CD14-positive monocyte (primary cell): Measurements from ENCODE around the gene UPK1A. TPM values are rescaled to one million over a fixed set of nuclear protein-coding genes. Genes with fewer than 3 reads are reported as not detected.

Experiments
- DNase-seq, 3 donors: peaks; one replicate each; pipeline ENCODE4 v3.0.0-alpha.2; 2011 to 2022
- H2AFZ ChIP-seq: 2 replicates; pipeline ENCODE4 v1.6.0; 2012; ENCODE audit warnings: mild to moderate bottlenecking, low read depth, low read length, inconsistent platforms; ENCODE audit not compliant: insufficient read depth, poor library complexity, severe bottlenecking
- H3K27ac ChIP-seq, 2 donors: 1 replicate in 1 of 2; 2 replicates in 1 of 2; pipeline ENCODE4 v1.5.1; 2012 to 2013; ENCODE audit warnings: low read length in 2 of 2, control low read depth in 1 of 2, inconsistent platforms in 1 of 2, low read depth in 1 of 2, mild to moderate bottlenecking in 1 of 2
- H3K27me3 ChIP-seq, 2 donors: one replicate each; pipeline versions ENCODE4 v1.6.0 to v1.6.1; 2011 to 2013; ENCODE audit warnings: low read length in 2 of 2; ENCODE audit not compliant: control insufficient read depth in 2 of 2, insufficient read depth in 2 of 2
- H3K36me3 ChIP-seq, 2 donors: replicated peaks in 1 of 2; 1 replicate in 1 of 2; 2 replicates in 1 of 2; pipeline versions ENCODE4 v1.5.1 to v1.6.1; 2012 to 2013; ENCODE audit warnings: low read length in 2 of 2, control low read depth in 1 of 2, inconsistent platforms in 1 of 2, mild to moderate bottlenecking in 1 of 2; ENCODE audit not compliant: insufficient read depth in 2 of 2, control insufficient read depth in 1 of 2
- H3K4me1 ChIP-seq, 2 donors: 1 replicate in 1 of 2; 2 replicates in 1 of 2; pipeline versions ENCODE4 v1.5.1 to v1.6.1; 2012 to 2013; ENCODE audit warnings: low read length in 2 of 2, control low read depth in 1 of 2, inconsistent platforms in 1 of 2, mild to moderate bottlenecking in 1 of 2, moderate library complexity in 1 of 2; ENCODE audit not compliant: insufficient read depth in 2 of 2, control insufficient read depth in 1 of 2
- H3K4me2 ChIP-seq: replicated peaks from 2 replicates; pipeline ENCODE3; 2012; ENCODE audit warnings: low read length, moderate library complexity, mild to moderate bottlenecking; ENCODE audit not compliant: poor library complexity, severe bottlenecking; ENCODE audit errors: extremely low read depth
- H3K4me3 ChIP-seq, 3 experiments: fragments of 200-600 bp in 1 of 3; sonication (generic) in 1 of 3; replicated peaks in 1 of 3; 1 replicate in 2 of 3; 2 replicates in 1 of 3; pipeline ENCODE4 v1.5.1; 2011 to 2013; ENCODE audit warnings: low read length in 3 of 3, mild to moderate bottlenecking in 3 of 3, control low read depth in 2 of 3, low read depth in 2 of 3, inconsistent platforms in 1 of 3, moderate library complexity in 1 of 3
- H3K79me2 ChIP-seq: 2 replicates; pipeline ENCODE4 v1.6.0; 2012; ENCODE audit warnings: mild to moderate bottlenecking, control low read depth, inconsistent platforms, low read length, moderate library complexity; ENCODE audit not compliant: insufficient read depth
- H3K9ac ChIP-seq: 2 replicates; pipeline ENCODE4 v1.6.0; 2017; ENCODE audit warnings: low read length, mild to moderate bottlenecking; ENCODE audit not compliant: insufficient read depth, poor library complexity, severe bottlenecking
- H3K9me3 ChIP-seq, 2 donors: replicated peaks in 1 of 2; 1 replicate in 1 of 2; 2 replicates in 1 of 2; pipeline versions ENCODE4 v1.5.1 to v1.6.1; 2012 to 2013; ENCODE audit warnings: low read length in 2 of 2, control low read depth in 1 of 2; ENCODE audit not compliant: control insufficient read depth in 1 of 2, insufficient read depth in 1 of 2
- H4K20me1 ChIP-seq: 2 replicates; pipeline ENCODE4 v1.6.0; 2012; ENCODE audit warnings: mild to moderate bottlenecking, low read length, control low read depth, moderate library complexity; ENCODE audit not compliant: insufficient read depth
- H3K27ac Mint-ChIP-seq, 7 donors: one replicate each; pipeline ENCODE4 v1.8.0; 2020; ENCODE audit warnings: mild to moderate bottlenecking in 7 of 7, mixed read lengths in 7 of 7, moderate library complexity in 6 of 7, inconsistent platforms in 2 of 7
- H3K27me3 Mint-ChIP-seq, 3 donors: one replicate each; pipeline ENCODE4 v1.8.0; 2021 to 2022; ENCODE audit warnings: low read depth in 3 of 3, mild to moderate bottlenecking in 3 of 3, mixed read lengths in 3 of 3, moderate library complexity in 3 of 3, inconsistent platforms in 1 of 3
- H3K36me3 Mint-ChIP-seq, 2 donors: one replicate each; pipeline ENCODE4 v1.8.0; 2020; ENCODE audit warnings: mixed read lengths in 2 of 2, inconsistent platforms in 1 of 2, mild to moderate bottlenecking in 1 of 2
- H3K4me1 Mint-ChIP-seq: one replicate; pipeline ENCODE4 v1.8.0; 2020; ENCODE audit warnings: mild to moderate bottlenecking, mixed read lengths
- H3K4me3 Mint-ChIP-seq, 2 donors: one replicate each; pipeline ENCODE4 v1.8.0; 2020; ENCODE audit warnings: mild to moderate bottlenecking in 2 of 2, mixed read lengths in 2 of 2, moderate library complexity in 1 of 2
- H3K9me3 Mint-ChIP-seq, 7 donors: one replicate each; pipeline ENCODE4 v1.8.0; 2020 to 2022; ENCODE audit warnings: mixed read lengths in 7 of 7, mild to moderate bottlenecking in 6 of 7, moderate library complexity in 6 of 7, inconsistent platforms in 2 of 7
- WGBS: methylation state at CpG from one replicate; pipeline ENCODE4 v1.1.5; 2013; ENCODE audit warnings: missing lambda C conversion rate; ENCODE audit not compliant: insufficient coverage; 5-methylcytosine and 5-hydroxymethylcytosine counted together
- intact Hi-C, 2 donors: fragments of 100-400 bp; cut with micrococcal nuclease; formaldehyde crosslinking; loops; one replicate each; pipeline versions ENCODE4 v1.15.0 to v1.15.1; 2023
- polyA plus RNA-seq, 3 donors: library from polyadenylated mRNA; depleted of rRNA in 1 of 3; unstranded in 2 of 3; stranded (reverse) in 1 of 3; fragments of 300-500 nt in 2 of 3; fragments of >200 nt in 1 of 3; fragmentation: Illumina TruSeq in 2 of 3; gene quantifications; 1 replicate in 2 of 3; 2 replicates in 1 of 3; pipeline ENCODE4 v1.2.3, GENCODE V29; 2012 to 2021
- TF ChIP-seq, protein P1 (sequence below): fragments of 200-600 bp; IDR thresholded peaks from one replicate; pipeline ENCODE4 v1.8.0; 2022; ENCODE audit warnings: antibody characterized with exemption, mild to moderate bottlenecking

Gene UPK1A
- polyA plus RNA-seq, 3 donors, result not detected

DNA sequence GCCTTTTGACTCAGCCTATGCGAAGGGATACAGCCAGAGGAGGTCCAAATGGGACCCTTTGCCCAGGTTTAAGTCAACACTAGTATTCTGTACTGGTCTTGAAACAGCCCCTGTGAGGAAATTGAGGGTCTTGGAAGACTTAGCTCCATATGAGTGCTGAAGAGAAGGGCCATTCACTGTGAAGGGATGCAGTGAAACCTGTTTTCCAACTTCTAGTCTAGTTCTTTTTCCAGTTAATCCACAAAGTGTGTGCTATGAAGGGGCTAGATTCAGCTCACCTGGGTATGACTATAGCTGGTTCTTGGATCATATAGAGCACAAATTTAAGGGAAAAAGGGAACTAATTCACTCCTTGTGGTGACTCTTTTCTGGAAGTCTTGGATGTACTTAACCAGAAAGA is 42.1 kb downstream of the UPK1A start:
- Histone ChIP-seq H3K79me2 (no peaks in the 10 kb centered on the region), H3K4me3 (no peak overlapping the region), H3K4me2 (no peak overlapping the region), H3K9ac (no peak overlapping the region), H3K9me3 (no peaks in the 10 kb centered on the region), H3K4me1 (no peaks in the 10 kb centered on the region), H3K36me3 (no peaks in the 10 kb centered on the region), H3K27ac (no peak overlapping the region), H4K20me1 (no peaks in the 10 kb centered on the region), H2AFZ (no peak overlapping the region), H3K27me3 (peaks cover 0 to 9% of the 10 kb centered on the region in 2 donors)
- DNase-seq, result no peak
- Mint-ChIP-seq H3K36me3 (no peaks in the 10 kb centered on the region), H3K27ac (no peak overlapping the region), H3K9me3 (peaks cover 0 to 6% (median 0%) of the 10 kb centered on the region in 7 donors), H3K4me1 (no peaks in the 10 kb centered on the region), H3K27me3 (peaks cover 10 to 23% (median 17%) of the 10 kb centered on the region in 3 donors), H3K4me3 (peak overlapping the region in 1 of 2 donors; percentile 15)
- TF ChIP-seq, protein P1, sequence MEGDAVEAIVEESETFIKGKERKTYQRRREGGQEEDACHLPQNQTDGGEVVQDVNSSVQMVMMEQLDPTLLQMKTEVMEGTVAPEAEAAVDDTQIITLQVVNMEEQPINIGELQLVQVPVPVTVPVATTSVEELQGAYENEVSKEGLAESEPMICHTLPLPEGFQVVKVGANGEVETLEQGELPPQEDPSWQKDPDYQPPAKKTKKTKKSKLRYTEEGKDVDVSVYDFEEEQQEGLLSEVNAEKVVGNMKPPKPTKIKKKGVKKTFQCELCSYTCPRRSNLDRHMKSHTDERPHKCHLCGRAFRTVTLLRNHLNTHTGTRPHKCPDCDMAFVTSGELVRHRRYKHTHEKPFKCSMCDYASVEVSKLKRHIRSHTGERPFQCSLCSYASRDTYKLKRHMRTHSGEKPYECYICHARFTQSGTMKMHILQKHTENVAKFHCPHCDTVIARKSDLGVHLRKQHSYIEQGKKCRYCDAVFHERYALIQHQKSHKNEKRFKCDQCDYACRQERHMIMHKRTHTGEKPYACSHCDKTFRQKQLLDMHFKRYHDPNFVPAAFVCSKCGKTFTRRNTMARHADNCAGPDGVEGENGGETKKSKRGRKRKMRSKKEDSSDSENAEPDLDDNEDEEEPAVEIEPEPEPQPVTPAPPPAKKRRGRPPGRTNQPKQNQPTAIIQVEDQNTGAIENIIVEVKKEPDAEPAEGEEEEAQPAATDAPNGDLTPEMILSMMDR, result no peak
- WGBS, result 100% methylated on average over 1 of the region's 1 CpG
- intact Hi-C loops, result no loop called here

DNA sequence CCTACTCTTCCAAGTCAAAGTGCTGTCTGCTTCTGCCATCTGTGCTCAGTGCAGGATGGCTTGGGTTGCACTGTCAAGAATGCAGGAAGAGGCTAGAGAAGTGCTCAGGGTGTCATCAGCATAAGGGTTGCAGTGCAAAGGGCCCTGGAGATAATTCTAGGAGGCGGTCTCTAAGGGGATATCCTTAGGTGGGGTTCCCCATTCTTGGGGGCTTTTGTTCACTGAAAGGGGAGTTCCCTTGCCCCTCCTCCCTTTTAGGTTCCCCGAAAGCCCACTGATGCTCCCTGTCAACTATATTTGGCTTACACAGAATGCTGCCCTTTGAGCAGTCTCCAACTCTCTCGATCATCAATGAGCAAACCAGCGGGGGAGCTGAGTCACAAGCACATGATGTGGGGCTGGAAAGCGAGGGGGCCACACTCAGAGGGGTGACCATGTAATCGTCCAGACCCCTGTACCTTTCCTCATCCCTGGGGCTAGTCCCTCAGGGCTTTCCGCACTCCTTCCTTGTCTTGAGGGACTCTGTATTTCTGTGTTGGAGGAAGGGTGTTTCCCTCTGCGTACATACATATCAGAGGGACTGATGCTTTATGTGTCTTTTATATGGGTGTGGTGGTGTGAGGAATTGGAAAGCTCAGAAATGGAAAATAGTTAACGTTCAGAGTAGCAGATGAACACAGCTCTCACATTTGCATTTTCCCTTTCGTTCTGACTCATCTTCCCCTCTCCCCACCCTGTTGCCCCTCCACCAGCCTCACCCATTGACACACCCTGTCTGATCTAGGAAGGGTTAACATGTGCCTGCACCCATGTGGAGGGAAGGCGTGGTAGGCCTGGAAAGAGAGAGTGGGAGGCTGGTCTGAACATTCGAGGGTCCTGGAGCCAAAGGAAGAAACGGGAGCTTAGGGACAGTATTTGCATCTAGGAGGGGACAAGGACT is 44.7 kb downstream of the UPK1A start:
- Histone ChIP-seq H3K27me3 (no peaks in the 10 kb centered on the region), H2AFZ (no peak overlapping the region), H3K4me2 (no peak overlapping the region), H3K4me3 (no peak overlapping the region), H3K4me1 (peaks cover 7% of the 10 kb centered on the region in 2 donors), H4K20me1 (no peaks in the 10 kb centered on the region), H3K9ac (no peak overlapping the region), H3K9me3 (no peaks in the 10 kb centered on the region), H3K27ac (no peak overlapping the region), H3K79me2 (no peaks in the 10 kb centered on the region), H3K36me3 (no peaks in the 10 kb centered on the region)
- Mint-ChIP-seq H3K4me3 (no peak overlapping the region), H3K27me3 (peaks cover 5 to 9% (median 5%) of the 10 kb centered on the region in 3 donors), H3K9me3 (no peaks in the 10 kb centered on the region), H3K27ac (peak overlapping the region in 1 of 7 donors; percentile 34), H3K36me3 (no peaks in the 10 kb centered on the region), H3K4me1 (peaks cover 7% of the 10 kb centered on the region)
- intact Hi-C loops, result no loop called here
- TF ChIP-seq, protein P1, result no peak
- no peak for DNase-seq
- WGBS, result 87% methylated on average over 6 of the region's 13 CpGs
